Activated CD8-positive, alpha-beta T cell treated with anti-CD3 and anti-CD28 coated beads, Interleukin-2, amount 10 ng/mL, durations not matched to agents 7 days and 5 days (primary cell): Measurements from ENCODE around the gene APBB2. TPM values are rescaled to one million over a fixed set of nuclear protein-coding genes. Genes with fewer than 3 reads are reported as not detected.

Source experiments
- ATAC-seq: fragments of 150-1000 bp; cut with Tn5 transposase; one replicate; pipeline ENCODE4 v1.10.0; 2021; ENCODE audit warnings: moderate library complexity
- CTCF ChIA-PET: fragments of 350-600 bp; sonication (Branson Sonifier 250); formaldehyde crosslinking; loops from one replicate; lab custom pipeline; 2021; ENCODE audit warnings: antibody characterized with exemption; lab: Charles Lee
- POLR2A ChIA-PET: fragments of 350-600 bp; sonication (Branson Sonifier 250); formaldehyde crosslinking; loops from one replicate; lab custom pipeline; 2021; ENCODE audit warnings: antibody characterized with exemption; lab: Charles Lee
- DNase-seq: peaks from one replicate; pipeline ENCODE4 v3.0.0-alpha.2; 2020
- H3K27ac Mint-ChIP-seq: one replicate; pipeline ENCODE4 v1.8.0; 2021; ENCODE audit warnings: mild to moderate bottlenecking, mixed read lengths
- H3K27me3 Mint-ChIP-seq: one replicate; pipeline ENCODE4 v1.8.0; 2021; ENCODE audit warnings: low read depth, mixed read lengths
- H3K36me3 Mint-ChIP-seq: one replicate; pipeline ENCODE4 v1.8.0; 2021; ENCODE audit warnings: low read depth, mixed read lengths
- H3K4me1 Mint-ChIP-seq: one replicate; pipeline ENCODE4 v1.8.0; 2021; ENCODE audit warnings: low read depth, mixed read lengths
- H3K4me3 Mint-ChIP-seq: one replicate; pipeline ENCODE4 v1.8.0; 2021; ENCODE audit warnings: mild to moderate bottlenecking, mixed read lengths
- H3K9me3 Mint-ChIP-seq: one replicate; pipeline ENCODE4 v1.8.0; 2022; ENCODE audit warnings: mixed read lengths; ENCODE audit not compliant: insufficient read depth
- total RNA-seq, 2 experiments: library from RNA; stranded (reverse); gene quantifications; one replicate each; pipeline ENCODE4 v1.2.3, GENCODE V29; 2021

APBB2 gene
- total RNA-seq, 2 experiments from 2014 or later: 0.53 to 0.57 TPM

DNA sequence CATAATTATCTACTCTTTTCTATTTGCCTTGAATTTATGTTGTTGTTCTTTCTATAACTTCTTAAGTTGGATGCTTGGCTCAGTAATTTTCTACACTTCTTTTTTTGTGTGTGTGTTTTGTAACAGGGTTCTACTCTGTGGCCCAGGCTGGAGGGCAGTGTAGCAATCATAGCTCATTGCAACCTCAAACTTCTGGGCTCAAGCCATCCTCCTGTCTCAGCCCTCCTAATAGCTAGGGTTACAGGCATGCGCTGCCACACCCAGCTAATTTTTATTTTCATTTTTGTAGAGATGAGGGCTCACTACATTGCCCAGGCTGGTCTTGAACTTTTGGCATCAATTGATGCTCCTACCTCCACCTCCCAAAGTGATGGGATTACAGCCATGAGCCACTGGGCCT is 21.7 kb upstream of the APBB2 start:
- H3K9me3 Mint-ChIP-seq: no peaks in the 10 kb centered on the region
- no peak overlapping the region for H3K4me3 Mint-ChIP-seq
- ChIA-PET POLR2A (no interaction called here), CTCF (no interaction called here)
- ATAC-seq: no peak
- H3K4me1 Mint-ChIP-seq: no peaks in the 10 kb centered on the region
- no peak for DNase-seq
- H3K27ac Mint-ChIP-seq: no peak overlapping the region
- no peaks in the 10 kb centered on the region for H3K36me3 Mint-ChIP-seq
- peaks cover 4% of the 10 kb centered on the region for H3K27me3 Mint-ChIP-seq

DNA sequence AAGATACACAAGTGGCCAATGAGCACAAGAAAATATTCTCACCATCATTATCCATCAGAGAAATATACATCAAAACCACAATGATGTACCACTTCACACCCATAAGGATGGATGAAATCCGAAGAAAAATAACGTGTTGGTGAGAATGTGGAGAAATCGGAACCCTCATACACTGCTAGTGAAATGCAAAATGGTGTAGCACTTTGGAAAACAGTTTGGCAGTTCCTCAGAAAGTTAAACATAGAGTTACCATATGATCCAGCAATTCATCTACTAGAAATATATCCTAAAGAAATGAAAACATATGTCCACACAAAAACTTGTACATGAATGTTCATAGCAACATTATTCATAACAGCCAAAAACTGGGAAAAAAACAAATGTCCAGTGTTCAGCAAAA is 18.5 kb upstream of the APBB2 start:
- no peaks in the 10 kb centered on the region for H3K9me3 Mint-ChIP-seq
- H3K4me3 Mint-ChIP-seq: no peak overlapping the region
- H3K36me3 Mint-ChIP-seq: no peaks in the 10 kb centered on the region
- POLR2A ChIA-PET: no interaction called here
- CTCF ChIA-PET: no interaction called here
- H3K4me1 Mint-ChIP-seq: no peaks in the 10 kb centered on the region
- DNase-seq (no peak), ATAC-seq (no peak)
- H3K27me3 Mint-ChIP-seq: peaks cover 6% of the 10 kb centered on the region
- H3K27ac Mint-ChIP-seq: no peak overlapping the region

DNA sequence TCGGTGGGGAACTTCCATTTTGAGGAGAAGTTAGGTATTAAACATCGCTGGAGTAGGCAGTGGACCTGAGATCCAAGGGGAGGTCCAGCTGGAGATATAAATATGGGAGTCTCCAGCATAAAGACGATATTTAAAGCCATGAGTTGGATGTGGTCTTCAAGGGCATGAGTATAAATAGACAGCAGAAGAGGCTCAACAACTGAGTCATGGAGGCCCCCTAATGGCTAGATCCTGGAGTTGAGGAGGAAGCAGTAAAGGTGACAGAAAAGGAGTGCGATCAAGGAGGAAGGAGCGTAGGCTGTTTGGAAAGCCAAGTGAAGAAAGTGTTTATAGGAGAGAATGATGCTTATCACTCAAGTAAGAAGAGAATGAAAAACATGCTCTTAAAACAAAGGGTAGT is 18.1 kb upstream of the APBB2 start:
- DNase-seq (no peak), ATAC-seq (no peak)
- no peak overlapping the region for H3K27ac Mint-ChIP-seq
- H3K4me1 Mint-ChIP-seq: no peaks in the 10 kb centered on the region
- no peaks in the 10 kb centered on the region for H3K9me3 Mint-ChIP-seq
- CTCF ChIA-PET: no interaction called here
- POLR2A ChIA-PET: no interaction called here
- H3K36me3 Mint-ChIP-seq: no peaks in the 10 kb centered on the region
- H3K4me3 Mint-ChIP-seq: no peak overlapping the region
- H3K27me3 Mint-ChIP-seq: peaks cover 6% of the 10 kb centered on the region

DNA sequence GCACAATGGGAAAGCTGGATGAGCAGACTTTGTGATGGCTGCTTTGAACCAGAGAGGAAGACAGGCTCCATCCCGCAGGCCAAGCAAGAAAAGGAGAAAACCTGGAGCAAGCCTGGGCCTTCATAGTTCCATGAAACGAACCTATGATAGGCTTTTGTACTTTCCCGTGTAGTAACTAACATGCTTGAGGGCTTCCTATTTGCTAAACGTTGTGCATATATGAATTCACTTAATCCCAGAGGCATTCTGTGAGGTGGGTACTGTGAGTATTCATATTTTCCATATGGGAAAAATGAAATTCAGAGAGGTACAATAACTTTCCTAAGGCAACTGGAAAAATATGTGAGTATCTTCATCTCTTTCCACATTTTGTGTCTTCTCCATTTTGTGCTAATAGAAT is 13.6 kb upstream of the APBB2 start:
- ATAC-seq (no peak), DNase-seq (no peak)
- Mint-ChIP-seq H3K4me3 (no peak overlapping the region), H3K4me1 (no peaks in the 10 kb centered on the region), H3K27me3 (peaks cover 6% of the 10 kb centered on the region), H3K27ac (no peak overlapping the region), H3K36me3 (no peaks in the 10 kb centered on the region), H3K9me3 (no peaks in the 10 kb centered on the region)
- POLR2A ChIA-PET: no interaction called here
- CTCF ChIA-PET: no interaction called here

DNA sequence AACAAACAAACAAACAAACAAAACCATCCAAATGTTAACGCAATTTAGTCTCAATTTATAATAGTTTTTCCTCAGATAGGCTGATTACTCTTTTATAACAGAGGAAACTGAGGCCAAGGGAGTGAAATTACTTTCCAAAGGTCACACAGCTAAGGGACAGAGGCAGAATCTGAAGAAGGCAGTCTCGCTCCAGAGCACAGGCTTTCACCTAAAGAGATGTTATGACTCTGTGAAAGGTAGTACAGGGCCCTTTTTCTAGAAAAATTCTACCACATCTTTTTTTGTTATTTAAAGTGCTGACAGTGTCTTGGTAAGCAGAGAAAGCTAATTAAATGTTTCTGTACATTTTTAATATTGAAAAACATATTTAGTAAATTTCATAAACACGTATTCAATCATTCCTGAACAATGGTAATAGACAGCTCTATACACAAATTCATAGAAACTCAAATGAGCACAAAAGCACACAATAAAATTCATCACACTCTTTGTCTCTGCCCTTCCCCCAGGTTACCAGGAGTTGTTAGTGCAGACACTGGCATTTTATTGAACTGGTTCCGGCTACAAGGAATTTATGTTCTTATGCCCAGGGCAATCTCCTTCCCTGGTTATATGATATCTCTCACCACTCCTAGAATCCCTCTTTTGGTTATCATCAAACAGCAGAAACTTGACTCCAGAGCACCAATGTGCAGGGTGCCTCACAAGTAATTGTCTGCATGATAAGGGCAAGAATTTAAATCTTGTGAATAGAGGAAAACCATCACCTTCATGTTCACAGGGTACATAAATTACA is 7.7 kb upstream of the APBB2 start:
- no peaks in the 10 kb centered on the region for H3K36me3 Mint-ChIP-seq
- no peak overlapping the region for H3K4me3 Mint-ChIP-seq
- H3K9me3 Mint-ChIP-seq: no peaks in the 10 kb centered on the region
- no peak for DNase-seq
- H3K27me3 Mint-ChIP-seq: peaks cover 21% of the 10 kb centered on the region
- POLR2A ChIA-PET: no interaction called here
- no peak for ATAC-seq
- H3K4me1 Mint-ChIP-seq: peaks cover under 1% of the 10 kb centered on the region
- CTCF ChIA-PET: no interaction called here
- H3K27ac Mint-ChIP-seq: no peak overlapping the region

DNA sequence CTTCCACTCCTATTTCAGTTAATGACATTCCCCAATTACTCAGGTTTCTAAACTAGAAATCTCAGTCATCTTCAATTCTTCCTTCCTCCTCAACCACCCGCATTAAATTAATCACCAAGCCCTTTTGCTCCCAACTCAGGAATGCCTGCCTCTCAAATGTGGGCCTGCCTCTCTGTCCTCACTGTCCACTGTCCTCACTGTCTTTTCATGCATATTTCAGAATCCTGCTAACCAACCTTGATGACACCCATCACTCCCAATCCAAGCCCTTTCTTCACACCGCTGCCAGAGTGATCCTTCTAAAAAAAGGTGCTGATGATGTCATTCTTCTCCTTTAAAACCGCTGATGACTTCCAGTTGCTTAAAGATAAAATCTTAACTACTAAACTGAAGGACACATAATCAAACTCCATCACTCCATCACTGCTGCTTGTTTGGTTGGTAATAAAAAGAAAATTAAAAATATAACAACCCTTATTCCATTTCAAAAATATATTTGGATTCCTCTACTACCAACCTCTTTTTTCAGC is 5.1 kb upstream of the APBB2 start:
- Mint-ChIP-seq H3K4me1 (peaks cover 14% of the 10 kb centered on the region), H3K36me3 (no peaks in the 10 kb centered on the region), H3K27me3 (peaks cover 41% of the 10 kb centered on the region), H3K27ac (no peak overlapping the region), H3K9me3 (no peaks in the 10 kb centered on the region), H3K4me3 (no peak overlapping the region)
- no peak for ATAC-seq
- ChIA-PET POLR2A (no interaction called here), CTCF (no interaction called here)
- no peak for DNase-seq

DNA sequence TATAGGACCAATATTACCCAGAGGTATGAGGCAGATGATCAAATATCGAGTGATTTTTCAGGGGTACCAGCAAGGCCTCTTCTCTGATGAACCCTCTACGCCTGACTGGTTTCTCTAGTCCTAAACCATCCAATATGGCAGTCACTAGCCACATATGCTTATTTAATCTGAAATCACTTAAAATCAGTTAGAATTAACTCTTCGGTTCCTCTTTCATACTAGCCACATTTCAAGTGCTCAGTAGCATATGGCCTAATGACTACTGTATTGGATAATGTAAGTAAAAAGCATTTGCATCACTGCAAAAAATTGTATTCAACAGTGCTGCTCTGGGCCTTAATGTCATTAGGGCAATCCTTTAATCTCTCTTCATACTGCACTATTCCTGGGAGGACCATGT is 4.4 kb upstream of the APBB2 start:
- POLR2A ChIA-PET: no interaction called here
- ATAC-seq (no peak), DNase-seq (no peak)
- no peaks in the 10 kb centered on the region for H3K36me3 Mint-ChIP-seq
- H3K4me3 Mint-ChIP-seq: no peak overlapping the region
- CTCF ChIA-PET: interaction anchor here (0.6 to 1.5 kb wide), 3 partner anchors 294 to 321 kb away, joined by 3 read pairs; no protein-coding TSS in a partner anchor
- no peak overlapping the region for H3K27ac Mint-ChIP-seq
- no peaks in the 10 kb centered on the region for H3K9me3 Mint-ChIP-seq
- H3K4me1 Mint-ChIP-seq: peaks cover 16% of the 10 kb centered on the region
- H3K27me3 Mint-ChIP-seq: peaks cover 44% of the 10 kb centered on the region

DNA sequence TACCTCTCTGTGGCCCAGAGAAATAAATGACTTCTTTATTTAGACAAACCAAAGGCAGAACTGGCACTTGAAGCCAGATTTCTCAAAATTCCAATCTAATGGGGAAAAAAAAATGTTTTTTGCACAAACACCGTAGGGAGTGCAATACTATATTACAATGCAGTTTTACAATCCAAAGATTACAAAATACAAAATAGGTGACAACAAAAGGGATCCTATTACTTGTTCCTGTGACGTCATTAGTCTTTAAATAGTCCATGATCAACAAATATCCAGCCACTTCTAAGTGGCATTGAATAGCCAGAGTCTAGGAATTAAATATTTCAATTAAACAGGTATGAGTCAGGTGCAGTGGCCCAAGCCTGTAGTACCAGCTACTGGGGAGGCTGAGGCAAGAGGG is 3.0 kb upstream of the APBB2 start:
- ChIA-PET CTCF (interaction anchor here (1.1 to 1.4 kb wide), 2 partner anchors 41 to 309 kb away, joined by 3 read pairs; no protein-coding TSS in a partner anchor), POLR2A (no interaction called here)
- Mint-ChIP-seq H3K4me1 (peaks cover 28% of the 10 kb centered on the region), H3K36me3 (no peaks in the 10 kb centered on the region), H3K9me3 (no peaks in the 10 kb centered on the region), H3K27me3 (peaks cover 57% of the 10 kb centered on the region), H3K27ac (no peak overlapping the region), H3K4me3 (no peak overlapping the region)
- DNase-seq (no peak), ATAC-seq (no peak)

DNA sequence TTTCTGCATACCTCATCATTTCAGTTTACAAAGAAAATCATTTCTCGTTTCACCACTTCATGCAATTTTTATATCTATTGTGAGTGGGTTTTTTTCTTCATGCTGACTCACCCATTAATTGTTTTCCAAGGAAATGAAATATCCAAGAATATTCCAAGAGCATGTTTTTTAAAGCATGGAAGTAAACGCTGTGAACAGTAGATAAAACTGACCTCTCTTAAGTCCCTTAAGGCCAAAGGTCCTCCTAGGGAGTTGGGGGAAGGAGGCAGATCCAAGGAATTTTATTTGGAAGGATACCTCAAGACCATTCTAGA is 2.6 kb upstream of the APBB2 start:
- peaks cover 57% of the 10 kb centered on the region for H3K27me3 Mint-ChIP-seq
- no peak for ATAC-seq
- DNase-seq: no peak
- peak overlapping the region; percentile 72 for H3K4me3 Mint-ChIP-seq
- H3K4me1 Mint-ChIP-seq: peaks cover 29% of the 10 kb centered on the region
- H3K9me3 Mint-ChIP-seq: no peaks in the 10 kb centered on the region
- POLR2A ChIA-PET: no interaction called here
- CTCF ChIA-PET: interaction anchor here (0.9 to 1.2 kb wide), 3 partner anchors 41 to 308 kb away, joined by 3 to 5 read pairs (median 3); no protein-coding TSS in a partner anchor
- H3K36me3 Mint-ChIP-seq: no peaks in the 10 kb centered on the region
- no peak overlapping the region for H3K27ac Mint-ChIP-seq

DNA sequence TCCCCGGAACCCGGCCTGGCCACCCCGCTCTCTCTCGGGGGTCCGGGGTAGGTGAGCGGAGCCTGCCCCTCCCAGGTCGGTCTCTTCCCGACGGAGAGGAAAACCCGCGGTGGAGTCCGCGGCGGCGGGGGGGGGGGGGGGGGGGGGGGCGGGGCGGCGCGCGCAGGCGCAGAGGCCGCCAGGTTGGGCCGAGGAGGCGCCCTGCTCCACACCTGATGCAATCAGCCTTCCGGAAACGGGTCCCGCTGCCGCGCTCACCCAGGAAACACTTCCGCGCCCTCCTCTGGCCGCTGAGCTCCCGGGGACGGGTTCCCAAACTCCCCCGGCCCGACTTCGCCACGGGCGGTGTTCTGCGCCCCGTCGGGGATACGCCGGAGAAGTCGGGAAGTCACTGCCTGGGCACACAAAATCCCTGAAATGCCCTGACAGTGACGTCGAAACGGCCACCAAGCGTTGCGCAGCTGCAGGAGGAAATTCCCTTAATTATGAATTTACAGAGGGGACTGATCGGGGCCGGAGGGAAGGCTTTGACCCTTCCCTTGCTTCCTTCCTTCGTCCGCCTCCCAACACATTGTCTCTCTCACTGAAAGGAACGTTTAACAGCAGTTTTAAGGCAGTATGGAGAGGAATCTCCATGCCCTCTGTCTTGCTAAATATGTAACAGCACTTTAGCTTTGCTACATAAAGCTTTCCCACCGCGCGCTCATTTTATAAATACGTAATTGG is 2.1 kb upstream of the APBB2 start:
- DNase-seq (peak; percentile 64), ATAC-seq (peak; percentile 62)
- CTCF ChIA-PET: interaction anchor here (0.9 to 1.2 kb wide), 4 partner anchors 42 to 308 kb away, joined by 3 to 5 read pairs (median 3); no protein-coding TSS in a partner anchor
- POLR2A ChIA-PET: no interaction called here
- peak overlapping the region; percentile 72 for H3K4me3 Mint-ChIP-seq
- no peaks in the 10 kb centered on the region for H3K9me3 Mint-ChIP-seq
- peaks cover 29% of the 10 kb centered on the region for H3K4me1 Mint-ChIP-seq
- H3K27me3 Mint-ChIP-seq: peaks cover 57% of the 10 kb centered on the region
- no peaks in the 10 kb centered on the region for H3K36me3 Mint-ChIP-seq
- peak overlapping the region; percentile 55 for H3K27ac Mint-ChIP-seq

DNA sequence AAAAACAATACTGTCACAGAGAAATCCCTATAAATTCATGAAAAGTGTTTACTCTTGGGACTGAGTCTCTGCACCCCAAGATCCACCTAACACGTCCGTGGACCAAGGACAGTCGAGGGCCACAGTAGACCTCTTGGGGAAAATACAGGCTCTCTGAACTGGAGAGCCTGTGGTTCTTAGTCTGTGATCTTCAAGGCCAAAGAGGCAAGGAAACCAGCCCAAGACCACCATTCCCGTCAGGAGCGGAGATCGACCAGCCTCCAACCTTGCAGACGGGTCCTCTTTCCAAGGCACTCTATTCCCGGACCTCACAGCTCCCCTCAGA is 1.6 kb upstream of the APBB2 start:
- H3K27ac Mint-ChIP-seq: peak overlapping the region; percentile 49
- peaks cover 53% of the 10 kb centered on the region for H3K27me3 Mint-ChIP-seq
- ATAC-seq (no peak), DNase-seq (no peak)
- POLR2A ChIA-PET: no interaction called here
- H3K4me1 Mint-ChIP-seq: peaks cover 29% of the 10 kb centered on the region
- CTCF ChIA-PET: interaction anchor here (0.9 to 1.2 kb wide), 3 partner anchors 240 to 307 kb away, joined by 3 to 5 read pairs (median 3); no protein-coding TSS in a partner anchor
- H3K36me3 Mint-ChIP-seq: no peaks in the 10 kb centered on the region
- H3K4me3 Mint-ChIP-seq: peak overlapping the region; percentile 68
- H3K9me3 Mint-ChIP-seq: no peaks in the 10 kb centered on the region

DNA sequence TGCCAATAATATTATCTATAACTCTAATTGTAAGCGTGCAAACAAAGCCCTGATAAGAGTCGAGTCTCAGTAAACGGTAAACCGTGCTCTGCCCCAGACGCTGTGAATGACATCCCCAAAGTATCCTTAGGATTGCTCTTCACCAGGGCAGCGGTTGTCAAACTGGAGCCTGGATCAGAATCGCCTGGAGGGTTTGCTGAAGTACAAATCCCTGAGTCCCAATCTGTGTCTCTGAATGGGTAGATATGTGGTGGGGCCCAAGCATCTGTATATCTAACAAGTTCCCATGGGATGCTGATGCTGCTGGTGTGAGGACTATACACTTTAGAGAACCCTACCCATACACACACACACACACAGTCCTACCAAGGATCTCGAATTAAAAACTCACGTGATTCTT is 813 bp upstream of the APBB2 start:
- Mint-ChIP-seq H3K27me3 (peaks cover 49% of the 10 kb centered on the region), H3K9me3 (no peaks in the 10 kb centered on the region), H3K36me3 (no peaks in the 10 kb centered on the region), H3K27ac (no peak overlapping the region), H3K4me1 (peaks cover 29% of the 10 kb centered on the region), H3K4me3 (peak overlapping the region; percentile 53)
- ATAC-seq: no peak
- ChIA-PET CTCF (interaction anchor here (0.9 to 1.6 kb wide), 2 partner anchors 235 to 239 kb away, joined by 3 to 5 read pairs; no protein-coding TSS in a partner anchor), POLR2A (no interaction called here)
- DNase-seq: no peak
